OCI-LY1 (cell line): ENCODE results near the gene KPNA1.

Experiments
- H2AFZ ChIP-seq: fragments of 200-600 bp; sonication (generic), shearing (Covaris generic); 2 replicates; pipeline ENCODE4 v1.6.0; 2014; ENCODE audit warnings: antibody characterized with exemption, mild to moderate bottlenecking, low read length
- H3F3A ChIP-seq: fragments of 200-600 bp; sonication (generic), shearing (Covaris generic); 2 replicates; pipeline ENCODE4 v1.6.0; 2014; ENCODE audit warnings: mild to moderate bottlenecking, antibody characterized with exemption, low read length, moderate library complexity; ENCODE audit not compliant: insufficient read depth
- H3K27ac ChIP-seq: fragments of 200-600 bp; sonication (generic); 2 replicates; pipeline ENCODE4 v1.5.1; 2014; ENCODE audit warnings: low read length, mixed run types, mild to moderate bottlenecking, low read depth; ENCODE audit not compliant: poor library complexity, severe bottlenecking
- H3K27me3 ChIP-seq: fragments of 200-600 bp; sonication (generic); 2 replicates; pipeline ENCODE4 v1.6.0; 2014; ENCODE audit warnings: antibody characterized with exemption, mild to moderate bottlenecking, low read length, moderate library complexity; ENCODE audit not compliant: insufficient read depth
- H3K36me3 ChIP-seq: fragments of 200-600 bp; sonication (generic); 2 replicates; pipeline ENCODE4 v1.6.1; 2014; ENCODE audit warnings: mild to moderate bottlenecking, antibody characterized with exemption, low read length, moderate library complexity, mixed read lengths; ENCODE audit not compliant: insufficient read depth
- H3K4me1 ChIP-seq: fragments of 200-600 bp; sonication (generic); 2 replicates; pipeline ENCODE4 v1.5.1; 2014; ENCODE audit warnings: mild to moderate bottlenecking, low read length, moderate library complexity; ENCODE audit not compliant: insufficient read depth, severe bottlenecking
- H3K4me2 ChIP-seq: fragments of 200-600 bp; sonication (generic), shearing (Covaris generic); 2 replicates; pipeline ENCODE4 v1.6.1; 2014; ENCODE audit warnings: low read length
- H3K4me3 ChIP-seq: fragments of 200-600 bp; sonication (generic); 2 replicates; pipeline ENCODE4 v1.5.1; 2014; ENCODE audit warnings: low read length, low read depth, mild to moderate bottlenecking, mixed read lengths; ENCODE audit not compliant: poor library complexity, severe bottlenecking
- H3K79me2 ChIP-seq: fragments of 200-600 bp; shearing (Covaris generic); 2 replicates; pipeline ENCODE4 v1.6.1; 2016; ENCODE audit warnings: mixed run types, low read length, mixed read lengths; ENCODE audit not compliant: insufficient read depth
- H3K9ac ChIP-seq: fragments of 200-600 bp; sonication (generic), shearing (Covaris generic); 2 replicates; pipeline ENCODE4 v1.6.1; 2014; ENCODE audit warnings: mild to moderate bottlenecking, low read length, mixed read lengths
- H3K9me2 ChIP-seq: fragments of 200-600 bp; sonication (generic), shearing (Covaris generic); 2 replicates; pipeline ENCODE4 v1.6.1; 2014; ENCODE audit warnings: low read depth, mild to moderate bottlenecking, low read length, mixed read lengths
- H3K9me3 ChIP-seq: fragments of 200-600 bp; shearing (Covaris generic); 2 replicates; pipeline ENCODE4 v1.6.1; 2014; ENCODE audit warnings: low read length, mixed read lengths
- H4K20me1 ChIP-seq: fragments of 200-600 bp; sonication (generic), shearing (Covaris generic); 2 replicates; pipeline ENCODE4 v1.6.0; 2016; ENCODE audit warnings: mild to moderate bottlenecking, low read length; ENCODE audit not compliant: insufficient read depth
- CTCF ChIP-seq: fragments of 200-600 bp; sonication (generic), shearing (Covaris generic); IDR thresholded peaks from 2 replicates; pipeline ENCODE4 v1.5.1; 2017; ENCODE audit warnings: mild to moderate bottlenecking, antibody characterized with exemption, low read length, moderate library complexity, mixed read lengths
- EZH2 ChIP-seq: fragments of 200-600 bp; sonication (generic), shearing (Covaris generic); IDR thresholded peaks from 2 replicates; pipeline ENCODE4 v1.8.0; 2017; ENCODE audit warnings: borderline replicate concordance, mixed run types, mild to moderate bottlenecking, antibody characterized with exemption, low read length, moderate library complexity, mixed read lengths

Gene KPNA1

GRCh38 chr3:122557356-122557755 lies 42.6 kb upstream of the KPNA1 start:
- H3K27ac ChIP-seq, result no peak overlapping the region
- no peaks in the 10 kb centered on the region for H3F3A ChIP-seq
- no peak overlapping the region for H3K4me2 ChIP-seq
- no peak overlapping the region for H3K4me3 ChIP-seq
- peaks cover 3% of the 10 kb centered on the region for H3K4me1 ChIP-seq
- H4K20me1 ChIP-seq, result no peaks in the 10 kb centered on the region
- no peaks in the 10 kb centered on the region for H3K79me2 ChIP-seq
- H2AFZ ChIP-seq, result no peak overlapping the region
- no peak overlapping the region for H3K9ac ChIP-seq
- no peaks in the 10 kb centered on the region for H3K9me3 ChIP-seq
- no peaks in the 10 kb centered on the region for H3K9me2 ChIP-seq
- no peaks in the 10 kb centered on the region for H3K36me3 ChIP-seq
- TF ChIP-seq CTCF (no peak), EZH2 (no peak)
- no peaks in the 10 kb centered on the region for H3K27me3 ChIP-seq

GRCh38 chr3:122555275-122556071 lies 40.7 kb upstream of the KPNA1 start:
- H4K20me1 ChIP-seq, result no peaks in the 10 kb centered on the region
- TF ChIP-seq CTCF (no peak), EZH2 (no peak)
- H3K4me3 ChIP-seq, result no peak overlapping the region
- H3K27ac ChIP-seq, result no peak overlapping the region
- no peak overlapping the region for H3K9ac ChIP-seq
- H3K4me2 ChIP-seq, result no peak overlapping the region
- no peaks in the 10 kb centered on the region for H3K9me3 ChIP-seq
- H3K27me3 ChIP-seq, result no peaks in the 10 kb centered on the region
- H2AFZ ChIP-seq, result no peak overlapping the region
- H3F3A ChIP-seq, result no peaks in the 10 kb centered on the region
- no peaks in the 10 kb centered on the region for H3K9me2 ChIP-seq
- H3K79me2 ChIP-seq, result no peaks in the 10 kb centered on the region
- H3K36me3 ChIP-seq, result no peaks in the 10 kb centered on the region
- no peaks in the 10 kb centered on the region for H3K4me1 ChIP-seq

- no peak overlapping the region for H2AFZ ChIP-seq
- H3K9me2 ChIP-seq, result no peaks in the 10 kb centered on the region
- H3K4me2 ChIP-seq, result no peak overlapping the region
- H3K4me3 ChIP-seq, result no peak overlapping the region
- H3K27me3 ChIP-seq, result no peaks in the 10 kb centered on the region
- no peaks in the 10 kb centered on the region for H3F3A ChIP-seq
- no peaks in the 10 kb centered on the region for H3K36me3 ChIP-seq
- no peaks in the 10 kb centered on the region for H3K4me1 ChIP-seq
- TF ChIP-seq EZH2, result no peak
- TF ChIP-seq CTCF, result no peak
- H4K20me1 ChIP-seq, result no peaks in the 10 kb centered on the region
- no peak overlapping the region for H3K27ac ChIP-seq
- H3K79me2 ChIP-seq, result no peaks in the 10 kb centered on the region
- no peak overlapping the region for H3K9ac ChIP-seq
- H3K9me3 ChIP-seq, result no peaks in the 10 kb centered on the region
These were observed 38.4 kb upstream of the KPNA1 start for GRCh38 chr3:122553171-122553570.
